Right renal pelvis (tissue), 4 donors: ENCODE measurements around the gene SUFU. TPM values are rescaled to one million over a fixed set of nuclear protein-coding genes. Genes with fewer than 3 reads are reported as not detected.
"Not testable (repeated sequence)": the region's sequence is repeated elsewhere in the genome, so short reads cannot be mapped to it uniquely, and the experiment has no call there.

Experiments
- DNase-seq, 4 donors: peaks; one replicate each; pipeline ENCODE4 v3.0.0-alpha.2; 2013; ENCODE audit warnings: low read depth in 4 of 4, low spot score in 3 of 4, missing footprints in 1 of 4
- polyA plus RNA-seq, 4 donors: library from polyadenylated mRNA; unstranded; fragments of 120-200 nt; gene quantifications; one replicate each; pipeline ENCODE4 v1.2.1, GENCODE V29; 2013; ENCODE audit not compliant: insufficient read length in 4 of 4

Gene SUFU
- polyA plus RNA-seq, 4 donors: 26.4 to 32.0 (median 30.3) TPM

DNA sequence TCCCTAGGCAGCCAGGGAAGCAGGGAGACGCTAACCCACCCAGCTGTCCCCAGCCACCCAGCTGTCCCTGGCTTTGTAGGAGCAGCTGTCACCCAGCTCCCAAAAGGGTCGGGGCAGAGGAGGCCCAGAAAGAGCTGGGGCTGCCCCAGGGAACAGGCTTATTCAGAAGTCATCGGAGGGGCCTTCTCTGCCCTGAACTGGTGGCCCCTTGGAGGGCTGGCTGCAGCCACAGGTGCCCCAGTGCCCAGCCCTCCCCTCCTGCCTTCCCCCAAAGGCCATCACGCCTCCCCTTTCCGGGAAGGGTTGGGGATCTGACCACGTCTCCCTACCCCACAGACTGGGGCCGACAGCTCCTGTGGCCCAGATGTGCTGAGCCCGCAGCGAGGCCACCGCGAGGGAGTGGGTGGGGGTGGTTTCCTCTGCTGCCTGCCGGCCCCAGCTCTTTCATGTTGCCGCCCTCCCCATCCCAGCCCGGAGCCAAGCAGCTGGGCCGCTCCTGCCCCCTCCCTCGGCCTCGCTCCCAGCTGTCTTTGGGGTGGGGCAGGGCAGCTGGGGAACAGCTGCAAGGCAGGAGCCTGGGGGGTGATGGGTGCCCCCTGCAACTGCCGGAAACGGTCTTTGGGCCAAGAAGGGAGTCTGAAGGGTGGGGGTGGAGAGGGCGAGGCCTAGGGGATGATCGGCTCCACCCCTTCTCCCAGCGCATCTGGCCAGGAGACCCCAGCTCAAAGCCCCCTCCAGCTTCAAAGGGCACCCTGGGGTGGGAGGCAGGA is 157.3 kb downstream of the SUFU start:
- no peak for DNase-seq

DNA sequence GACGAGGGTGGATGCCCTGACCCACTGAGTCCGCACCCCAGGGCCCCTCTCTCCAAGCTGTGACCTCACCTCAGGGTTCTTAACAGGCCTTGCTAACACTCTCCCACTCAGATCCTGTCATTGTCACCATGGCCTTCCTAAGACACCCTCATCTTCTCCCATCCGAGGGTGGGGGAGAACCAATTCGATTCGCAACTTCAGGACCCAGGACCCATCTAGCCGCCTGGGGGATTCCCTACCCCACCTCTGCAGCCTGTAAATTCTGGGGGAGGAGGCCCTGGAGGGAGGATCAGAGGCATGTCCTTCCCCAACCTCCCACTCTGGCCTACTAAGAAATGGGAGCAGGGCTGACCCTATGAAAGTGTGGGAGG is 157.9 kb downstream of the SUFU start:
- DNase-seq: no peak

DNA sequence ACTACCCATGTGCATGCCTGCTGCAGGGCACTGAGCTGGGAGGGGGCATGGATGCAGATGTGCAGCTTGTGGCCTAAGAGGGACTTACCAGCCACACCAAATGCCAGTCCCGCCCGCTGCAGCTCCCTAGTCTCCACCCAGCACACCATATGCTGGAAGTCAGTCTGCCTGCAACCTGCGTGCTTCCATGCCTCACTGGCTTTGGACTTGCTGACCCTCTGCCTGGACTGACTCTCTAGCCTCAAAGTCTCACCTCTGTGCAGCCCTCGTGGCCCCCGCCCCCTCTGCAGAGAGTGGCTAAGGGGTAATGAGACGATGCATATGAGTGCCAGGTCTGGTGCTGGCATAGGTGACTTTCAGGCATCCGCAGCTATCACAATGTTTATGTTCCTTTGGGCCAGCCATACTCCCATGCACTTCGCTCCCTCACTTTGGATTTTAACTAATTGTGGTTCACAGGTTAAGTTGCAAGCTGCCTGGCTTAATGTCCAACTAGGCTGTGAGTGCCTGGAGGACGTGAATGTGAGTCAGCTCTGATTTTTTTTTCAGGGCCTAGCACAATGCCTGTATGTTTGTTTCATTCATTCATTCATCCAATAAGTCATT is 162.2 kb downstream of the SUFU start:
- no peak for DNase-seq

DNA sequence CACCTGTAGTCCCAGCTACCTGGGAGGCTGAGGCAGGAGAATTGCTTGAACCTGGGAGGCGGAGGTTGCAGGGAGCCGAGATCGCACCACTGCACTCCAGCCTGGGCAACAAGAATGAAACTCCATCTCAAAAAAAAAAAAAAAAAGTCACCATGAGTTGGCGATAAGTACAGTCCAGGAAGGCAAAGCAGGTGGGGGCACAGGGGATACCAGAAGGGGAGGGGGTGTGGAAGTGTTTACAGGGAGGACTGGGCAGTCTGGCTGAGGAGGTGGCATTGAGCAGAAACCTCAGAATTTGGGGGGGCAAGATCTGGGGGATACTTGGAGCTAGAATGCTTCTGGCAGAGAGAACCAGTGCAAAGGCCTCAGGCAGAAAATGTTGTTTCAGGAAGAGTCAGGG is 163.6 kb downstream of the SUFU start:
- not testable (repeated sequence) for DNase-seq

DNA sequence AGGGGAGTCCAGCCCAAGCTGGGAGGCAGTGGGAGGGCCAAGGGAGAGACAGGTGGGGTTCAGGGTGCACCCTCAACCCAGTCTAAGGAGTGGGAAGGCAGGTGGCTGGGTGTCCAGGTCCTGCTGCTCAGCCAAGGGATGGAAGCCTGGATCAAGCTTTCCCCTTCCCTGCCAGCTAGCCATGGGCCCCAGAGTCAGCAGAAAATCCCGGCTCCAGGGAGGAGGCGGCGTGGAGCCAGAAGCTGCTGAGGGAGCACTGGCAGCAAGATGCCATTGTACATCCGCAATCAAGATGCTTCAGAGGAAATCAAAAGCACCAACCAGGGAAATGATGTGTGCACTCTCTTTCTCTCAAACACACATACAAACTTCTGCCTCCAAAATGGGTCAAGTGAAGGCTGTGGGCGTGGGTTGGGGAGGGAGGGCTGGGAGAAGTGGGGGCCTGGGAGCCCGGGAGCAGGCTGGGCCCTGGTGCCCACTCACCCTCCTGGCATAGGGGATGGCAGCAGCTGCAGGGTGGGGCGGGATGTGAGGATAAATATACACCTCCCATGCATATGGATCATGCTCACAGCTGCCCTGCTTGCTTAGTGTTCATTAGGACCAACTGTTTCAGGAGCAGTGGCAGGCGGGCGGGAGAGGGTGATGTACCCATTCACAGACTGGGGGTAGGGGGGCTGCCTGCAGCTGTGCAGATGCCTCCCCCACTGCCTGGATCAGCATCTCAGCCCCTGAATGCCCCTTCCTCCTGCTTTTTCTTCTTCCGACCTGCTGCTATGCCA is 164.7 kb downstream of the SUFU start:
- DNase-seq: no peak

DNA sequence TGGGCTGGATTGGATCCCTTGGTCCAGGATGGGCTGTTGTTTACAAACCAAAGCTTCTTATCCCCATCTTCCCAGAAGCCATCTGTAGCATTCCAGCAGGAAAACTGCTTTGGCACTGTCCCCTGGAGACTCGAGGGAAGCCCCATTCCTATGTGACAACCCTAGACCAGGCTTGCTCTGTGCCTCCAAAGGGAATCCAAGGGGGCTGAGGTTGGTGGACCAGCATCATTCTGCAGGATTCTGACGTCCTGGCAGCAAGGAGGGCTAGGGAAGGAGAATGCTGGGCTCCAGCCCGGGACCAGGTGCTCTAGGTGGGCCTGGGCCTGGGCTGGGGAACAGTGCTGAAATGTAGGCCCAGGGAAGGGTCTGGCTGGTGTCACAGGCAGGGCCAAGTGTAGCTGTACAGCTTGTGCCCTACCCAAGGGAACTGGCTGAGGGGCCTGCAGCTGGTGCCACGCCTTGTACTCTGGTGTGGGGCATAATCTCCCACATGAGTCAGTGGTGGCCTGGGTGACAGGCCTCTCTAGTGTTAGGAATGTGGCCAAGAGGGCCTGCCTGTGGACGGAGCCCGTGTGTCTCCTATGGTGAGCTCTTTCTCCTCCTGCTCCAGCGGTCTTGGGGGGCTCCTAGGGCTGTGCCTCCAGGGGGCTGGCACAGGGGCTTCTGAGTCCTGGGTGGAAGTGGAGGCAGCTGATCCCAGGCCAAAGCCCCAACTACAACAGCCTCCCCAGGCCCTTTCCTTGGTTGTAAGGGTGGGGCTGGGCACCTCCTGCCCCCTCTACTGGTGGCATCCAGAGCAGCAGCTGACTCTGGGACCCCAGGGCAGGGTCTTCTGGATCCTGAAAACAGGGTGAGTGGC is 165.7 kb downstream of the SUFU start:
- no peak for DNase-seq

DNA sequence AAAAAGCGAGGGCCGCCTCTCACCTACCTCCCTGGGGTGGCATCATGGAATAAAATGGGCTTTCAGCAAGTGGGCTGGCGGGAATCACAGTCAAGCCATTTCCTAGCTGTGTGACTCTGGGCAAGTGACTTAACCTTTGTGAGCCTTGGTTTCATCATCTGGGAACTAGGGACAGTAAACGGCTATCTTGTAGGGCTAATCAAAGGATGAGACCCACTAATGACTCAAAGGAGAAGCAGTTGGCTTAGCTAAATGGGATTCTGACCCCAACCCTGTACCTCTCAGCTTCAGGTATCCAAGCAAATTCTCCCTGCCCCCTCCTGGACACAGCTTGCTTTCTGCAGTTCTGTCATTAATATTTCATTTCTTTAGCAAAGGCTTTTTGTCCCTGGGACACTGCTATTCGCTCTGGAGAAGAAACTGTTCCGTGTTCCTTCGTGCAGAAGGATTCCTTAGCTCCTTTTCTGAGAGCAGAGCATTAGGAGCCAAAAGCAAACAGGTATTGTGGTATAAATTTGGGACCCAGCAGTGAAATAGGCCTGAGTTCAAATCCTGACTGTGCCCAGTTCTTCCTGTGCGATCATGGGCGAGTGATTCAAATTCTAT is 166.4 kb downstream of the SUFU start:
- no peak for DNase-seq

DNA sequence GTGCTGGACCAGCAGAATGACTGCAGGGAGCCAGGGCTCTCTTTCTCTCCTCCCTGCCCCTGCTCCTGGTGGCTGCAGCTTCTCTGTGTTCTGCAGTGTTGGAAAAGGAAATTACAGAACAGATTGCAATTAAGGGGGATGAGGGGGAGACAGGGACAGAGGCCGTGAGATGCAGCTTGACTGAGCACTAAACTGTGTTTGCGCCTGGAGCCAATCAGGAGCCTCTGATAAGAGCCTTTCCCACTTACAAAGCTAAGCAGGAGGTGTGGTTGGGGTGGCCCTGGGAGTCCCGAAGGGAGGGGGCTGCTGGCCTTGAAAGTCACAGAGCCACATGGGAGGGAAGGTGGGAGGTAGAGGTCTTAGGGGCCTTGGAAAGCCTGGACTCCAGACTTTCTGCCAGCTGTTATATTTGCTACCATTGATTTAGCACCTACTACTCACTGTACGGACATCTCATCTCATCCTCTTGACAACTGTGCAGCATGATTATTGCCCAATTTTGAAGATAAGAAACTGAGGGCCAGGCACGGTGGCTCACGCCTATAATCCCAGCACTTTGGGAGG is 167.2 kb downstream of the SUFU start:
- DNase-seq: no peak

DNA sequence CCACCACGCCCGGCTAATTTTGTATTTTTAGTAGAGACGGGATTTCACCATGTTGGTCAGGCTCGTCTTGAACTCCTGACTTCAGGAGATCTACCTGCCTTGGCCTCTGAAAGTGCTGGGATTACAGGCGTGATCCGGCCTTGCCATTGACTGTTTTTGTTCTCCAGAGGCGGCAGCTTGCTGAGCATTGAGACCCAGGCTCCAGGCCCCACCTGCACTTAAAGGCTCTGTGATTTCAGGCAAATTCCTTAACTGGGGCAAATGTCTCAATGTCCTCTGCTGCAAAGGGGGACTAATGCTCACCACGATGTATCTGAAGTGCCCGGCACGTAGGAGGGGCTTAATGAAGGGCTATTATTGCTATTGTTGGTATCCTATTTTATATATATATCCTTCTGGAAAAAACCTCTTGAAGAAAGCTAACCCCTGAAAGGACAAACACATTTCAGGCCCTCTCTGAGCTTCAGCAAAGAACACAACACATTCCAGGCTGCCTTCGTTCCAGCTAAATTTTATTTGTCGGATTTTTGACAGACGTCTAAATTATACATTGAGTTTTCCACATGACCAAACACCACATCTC is 169.6 kb downstream of the SUFU start:
- DNase-seq: no peak

DNA sequence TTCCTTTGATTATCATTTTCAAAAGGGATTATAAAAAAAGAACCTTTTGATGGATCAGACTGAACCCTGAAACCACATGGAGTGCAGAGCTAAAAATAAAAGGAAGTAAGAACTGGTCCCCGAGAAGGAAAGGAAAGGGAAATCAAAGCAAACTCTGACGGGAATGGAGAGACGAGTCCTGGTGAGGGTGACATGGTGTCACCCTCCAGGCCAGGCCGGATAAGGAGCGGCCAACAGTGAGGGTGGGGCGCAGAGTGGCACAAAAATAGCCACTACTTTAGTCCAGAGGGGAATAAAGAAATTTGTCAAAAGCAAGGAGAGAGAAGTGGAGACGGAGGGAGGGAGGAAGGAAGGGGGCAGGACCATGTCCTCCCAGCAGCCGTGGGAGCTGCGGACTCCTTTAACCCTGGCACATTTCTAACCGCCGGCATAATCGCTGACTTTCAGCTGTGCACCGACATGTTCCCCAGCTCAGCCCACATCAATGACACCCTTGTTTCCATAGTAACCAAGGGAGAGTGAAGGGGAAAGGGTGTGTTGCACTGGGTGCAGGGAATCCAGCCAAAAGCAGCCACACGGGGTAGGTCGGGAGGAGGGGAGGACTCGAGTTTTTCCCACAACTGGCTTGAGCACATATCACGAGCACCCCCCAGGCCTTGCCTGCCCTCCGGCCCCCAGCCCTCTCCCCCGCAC is 170.2 kb downstream of the SUFU start:
- DNase-seq: no peak

DNA sequence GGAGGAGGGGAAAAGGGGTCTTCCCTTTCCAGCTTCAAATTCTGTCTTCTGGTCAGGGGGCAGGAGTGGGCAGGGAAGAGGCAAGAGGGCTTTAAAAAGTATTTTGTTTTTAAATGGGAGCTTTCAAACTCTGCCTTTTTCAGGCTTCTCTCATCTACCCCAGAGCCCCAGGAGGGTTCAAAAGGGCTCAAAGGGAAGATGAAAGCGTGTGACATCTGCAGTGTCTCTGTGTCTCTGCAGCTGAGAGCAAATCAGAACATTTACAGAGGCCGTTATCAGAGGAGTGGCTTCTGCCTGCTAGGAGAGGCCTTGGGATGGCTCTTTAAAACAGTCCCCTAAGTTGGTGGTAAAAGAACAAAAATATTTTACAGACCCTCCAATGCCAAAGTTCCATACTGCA is 170.8 kb downstream of the SUFU start:
- no peak for DNase-seq

DNA sequence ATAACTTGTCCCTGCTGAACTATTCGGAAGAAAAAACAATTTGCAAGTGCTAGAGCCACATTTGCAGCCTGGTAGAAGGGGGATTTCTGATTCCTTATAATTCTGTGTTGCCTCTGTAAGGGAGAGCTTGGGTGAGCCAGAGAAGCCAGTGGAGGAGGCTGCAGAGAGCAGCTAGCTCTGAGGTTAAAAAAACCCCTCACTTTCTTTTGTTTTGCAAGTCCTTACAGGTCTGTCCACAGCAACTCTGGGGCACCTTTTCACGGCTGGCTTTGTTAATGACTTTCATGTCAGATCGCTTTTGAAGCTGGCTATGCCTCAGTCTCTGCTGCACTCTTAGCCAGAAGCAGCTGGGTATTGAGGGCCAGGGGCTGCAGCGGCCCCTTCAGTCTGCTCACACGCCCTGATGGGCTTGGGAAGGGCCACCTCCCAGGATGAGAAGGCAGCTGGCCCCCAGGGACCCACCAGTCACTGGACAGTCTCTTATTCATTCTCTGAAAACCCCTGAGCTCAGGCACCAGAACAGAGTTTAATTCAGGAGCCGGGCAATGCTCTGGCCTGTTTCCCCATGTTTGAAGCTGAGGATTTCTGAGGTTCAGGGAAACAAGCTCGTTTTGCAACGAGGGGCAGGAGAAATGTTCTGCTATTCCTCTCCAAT is 171.4 kb downstream of the SUFU start:
- DNase-seq: no peak

DNA sequence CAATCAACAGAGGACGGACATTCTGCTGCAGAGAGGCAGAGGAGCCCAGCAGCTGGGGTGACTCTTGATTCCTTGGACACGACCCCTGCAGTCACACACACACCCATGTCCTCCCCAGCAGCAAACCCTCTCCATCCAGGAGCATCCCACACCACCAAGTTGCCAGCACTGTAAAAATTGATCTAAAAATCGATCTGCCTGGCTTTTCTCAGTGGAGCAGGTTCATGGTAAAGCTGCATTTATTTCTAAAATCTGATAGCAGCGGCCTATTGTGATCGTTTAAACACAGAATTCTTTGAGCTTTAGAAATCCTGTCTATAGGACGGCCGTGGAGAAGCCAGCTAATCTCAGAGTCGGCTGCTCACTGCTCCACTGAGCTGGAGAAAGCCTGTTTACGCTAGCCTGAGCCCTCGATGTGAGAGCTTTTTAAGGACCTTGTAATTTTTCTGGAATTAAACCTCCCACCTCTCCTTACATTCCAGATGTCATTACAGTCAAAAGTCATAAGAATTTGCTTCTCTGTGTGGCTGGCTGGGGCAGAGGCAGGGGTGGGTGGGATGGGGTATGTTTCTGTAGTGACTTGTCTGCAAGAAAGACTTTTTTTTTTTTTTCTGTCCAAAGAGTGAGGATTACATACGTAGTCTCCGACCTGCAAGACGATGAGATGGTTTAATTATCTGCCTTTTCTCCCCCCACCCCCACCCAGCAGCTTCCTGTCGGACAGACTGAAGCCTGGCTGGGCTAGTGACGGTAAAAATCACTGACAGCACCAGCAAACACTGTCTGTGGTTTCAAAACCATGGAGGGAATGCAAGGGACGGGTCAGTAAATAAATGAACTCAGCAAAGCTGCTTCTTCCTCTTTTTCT is 172.1 kb downstream of the SUFU start:
- DNase-seq: no peak

DNA sequence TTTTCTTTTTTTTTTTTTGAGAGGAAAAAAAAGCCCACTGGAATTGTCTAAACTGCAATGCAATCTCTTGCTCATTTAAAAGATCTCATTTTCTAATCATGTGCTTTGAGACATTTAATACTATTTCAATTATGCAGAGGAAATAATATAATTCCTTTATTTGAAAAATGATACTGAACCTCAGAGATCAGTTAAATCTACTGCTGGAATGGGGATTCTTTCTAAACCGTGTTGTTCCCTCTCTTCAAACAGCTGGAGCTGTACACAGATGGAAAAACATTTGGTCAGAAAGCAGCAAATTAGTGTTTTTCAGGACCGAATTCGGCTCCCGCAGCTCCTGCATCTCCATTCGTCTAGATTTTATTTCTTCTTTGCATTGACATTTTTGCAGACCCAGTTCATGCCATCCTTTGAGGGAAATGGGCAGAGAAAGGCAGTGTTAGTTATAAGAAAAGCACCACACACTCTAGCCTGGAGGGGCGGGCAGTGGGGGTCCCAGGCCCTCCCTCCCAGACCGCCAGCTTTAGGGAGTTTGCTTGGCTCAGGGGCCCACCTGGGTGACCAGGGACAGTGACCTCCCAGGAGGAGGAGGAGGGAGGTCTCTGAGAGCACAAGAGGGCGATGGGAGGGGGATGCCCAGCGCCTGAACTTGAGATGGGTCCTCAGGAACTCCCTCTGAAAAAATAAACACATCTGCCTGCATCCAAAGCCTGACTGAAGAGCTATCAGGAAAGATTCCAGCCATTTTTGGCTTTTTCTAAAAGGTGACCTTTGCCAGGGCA is 173.0 kb downstream of the SUFU start:
- DNase-seq: no peak

DNA sequence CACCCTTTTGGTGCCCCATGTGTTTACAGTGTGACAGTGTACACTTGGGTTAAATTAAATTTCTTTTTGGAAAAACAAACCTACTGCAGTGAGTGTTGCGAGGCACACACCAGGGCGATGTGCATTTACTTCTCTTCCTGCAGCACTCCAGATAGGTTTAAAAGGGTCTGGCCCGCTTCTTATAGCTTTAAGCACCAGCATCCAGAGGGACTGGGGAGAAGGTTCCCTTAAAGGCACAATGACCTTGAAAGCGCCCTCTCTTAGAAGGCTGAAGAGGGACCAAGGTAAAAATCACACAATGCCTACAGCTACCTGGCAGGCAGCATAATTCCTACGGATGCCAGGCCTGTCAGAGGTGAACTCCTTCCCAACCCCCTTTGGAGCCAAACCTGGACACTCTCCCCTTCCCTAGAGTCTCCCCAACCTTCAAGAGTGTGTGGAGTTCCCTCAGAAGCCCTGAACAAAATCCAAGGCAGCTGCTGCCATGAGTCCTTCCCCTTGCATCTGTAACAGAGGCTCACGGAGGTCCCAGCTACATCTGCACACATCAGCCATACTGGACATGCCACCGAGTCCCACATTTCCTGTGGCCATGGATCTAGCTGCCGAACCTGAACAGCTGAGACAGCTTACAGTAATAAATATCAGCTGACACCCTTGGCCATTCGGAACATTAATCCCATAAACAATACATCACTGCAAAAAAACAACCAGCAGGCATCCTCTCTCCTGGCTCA is 173.7 kb downstream of the SUFU start:
- DNase-seq: no peak

DNA sequence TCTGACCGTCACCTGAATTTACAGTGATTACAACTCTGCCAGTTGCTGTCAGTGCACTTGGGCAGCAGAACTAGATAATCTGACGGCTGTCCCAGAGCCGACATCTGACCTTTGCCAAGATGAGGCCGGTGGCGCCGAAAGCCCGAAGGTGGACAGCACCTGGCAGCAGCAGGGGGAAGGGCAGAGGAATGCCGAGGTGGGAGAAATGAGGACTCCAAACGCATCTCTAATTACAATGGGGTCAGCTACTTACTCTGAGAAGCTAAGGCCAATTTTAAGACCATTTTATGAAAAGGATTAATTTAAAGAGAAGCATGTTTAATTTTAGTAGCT is 174.3 kb downstream of the SUFU start:
- DNase-seq: no peak
